Germinal center (tissue), 1 donor: ENCODE data around the gene B3GALT4.
A peak's percentile ranks its signal among the peaks of the same experiment; 100 is the strongest.
"Not testable (repeated sequence)": the region's sequence is repeated elsewhere in the genome, so short reads cannot be mapped to it uniquely, and the experiment has no call there.

ENCODE experiments used
- DNase-seq: peaks from one replicate; pipeline ENCODE4 v3.0.0; 2012; ENCODE audit warnings: mixed read lengths, low spot score

Gene B3GALT4

DNA sequence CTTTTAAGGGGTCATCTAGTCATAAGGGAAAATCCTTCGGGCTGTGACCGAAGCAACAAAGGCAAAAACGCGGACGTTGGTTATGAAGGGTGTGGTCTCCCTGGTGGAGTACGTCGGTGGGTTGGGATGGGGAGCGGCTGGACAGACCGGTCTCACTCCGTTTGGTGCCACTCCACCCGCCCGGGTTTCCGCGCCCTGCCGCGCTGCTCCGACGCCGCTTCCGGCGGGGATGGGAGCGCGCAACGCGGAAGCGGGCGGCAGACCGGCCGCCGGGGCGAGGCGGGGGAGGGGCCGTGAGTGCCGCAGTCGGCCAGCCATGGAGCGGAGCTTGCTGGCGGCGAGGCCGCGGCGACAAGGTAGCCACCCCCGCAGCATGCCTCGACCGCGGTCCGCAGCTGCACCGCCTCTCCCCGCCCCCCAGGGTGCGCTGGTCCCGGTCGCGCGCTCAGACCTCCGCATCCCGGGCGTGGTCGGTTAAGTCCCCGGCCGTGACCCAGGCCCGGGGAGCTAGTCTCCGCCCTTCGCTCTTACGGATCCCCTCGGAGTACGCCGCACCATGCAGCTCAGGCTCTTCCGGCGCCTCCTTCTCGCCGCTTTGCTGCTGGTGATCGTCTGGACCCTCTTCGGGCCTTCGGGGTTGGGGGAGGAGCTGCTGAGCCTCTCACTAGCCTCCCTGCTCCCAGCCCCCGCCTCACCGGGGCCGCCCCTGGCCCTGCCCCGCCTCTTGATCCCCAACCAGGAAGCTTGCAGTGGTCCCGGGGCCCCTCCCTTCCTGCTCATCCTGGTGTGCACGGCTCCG, at the start of gene B3GALT4:
Gene B3GALT4 (plus strand): TSS at position 260 of the 799 bp plus-strand sequence. CDS start 297 bp downstream, at position 557.
- DNase-seq, result peak; percentile 83

GRCh38 chr6:33235221-33235634, 41.7 kb upstream of the B3GALT4 start:
- no peak for DNase-seq

DNA sequence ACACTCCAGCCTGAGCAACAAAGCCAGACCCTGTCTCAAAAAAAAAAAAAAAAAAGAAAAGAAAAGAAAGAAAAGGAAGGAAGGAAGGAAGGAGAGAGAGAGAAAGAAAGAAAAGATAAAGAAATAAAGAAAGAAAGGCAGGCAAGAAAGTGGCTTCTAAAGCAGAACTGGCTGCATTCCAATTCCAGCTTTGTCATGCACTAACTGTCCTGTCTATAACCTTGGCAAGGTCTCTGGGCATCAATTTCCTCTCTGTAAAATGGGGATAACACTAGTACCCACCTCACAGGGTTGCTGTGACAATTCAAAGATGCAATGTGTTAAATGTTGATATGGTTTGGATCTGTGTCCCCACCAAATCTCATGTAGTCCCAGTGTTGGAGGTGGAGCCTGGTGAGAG, 40.6 kb upstream of the B3GALT4 start:
- no peak for DNase-seq

DNA sequence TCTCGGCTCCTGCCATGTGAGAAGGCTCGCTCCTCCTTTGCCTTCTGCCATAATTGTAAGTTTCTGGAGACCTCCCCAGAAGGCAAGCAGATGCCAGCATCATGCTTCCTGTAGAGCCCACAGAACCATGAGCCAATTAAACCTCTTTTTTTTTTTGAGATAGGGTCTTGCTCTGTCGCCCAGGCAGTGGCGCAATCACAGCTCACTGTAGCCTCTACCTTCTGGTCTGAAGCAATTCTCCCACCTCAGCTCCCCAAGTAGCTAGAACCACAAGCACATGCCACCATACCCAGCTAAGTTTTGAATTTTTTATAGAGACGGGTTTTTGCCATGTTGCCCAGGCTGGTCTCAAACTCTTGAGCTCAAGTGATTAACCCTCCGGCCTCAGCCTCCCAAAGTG, 40.1 kb upstream of the B3GALT4 start:
- DNase-seq, result no peak

GRCh38 chr6:33237741-33238140, 39.2 kb upstream of the B3GALT4 start:
- no peak for DNase-seq

GRCh38 chr6:33241968-33242367, 35.0 kb upstream of the B3GALT4 start:
- no peak for DNase-seq

DNA sequence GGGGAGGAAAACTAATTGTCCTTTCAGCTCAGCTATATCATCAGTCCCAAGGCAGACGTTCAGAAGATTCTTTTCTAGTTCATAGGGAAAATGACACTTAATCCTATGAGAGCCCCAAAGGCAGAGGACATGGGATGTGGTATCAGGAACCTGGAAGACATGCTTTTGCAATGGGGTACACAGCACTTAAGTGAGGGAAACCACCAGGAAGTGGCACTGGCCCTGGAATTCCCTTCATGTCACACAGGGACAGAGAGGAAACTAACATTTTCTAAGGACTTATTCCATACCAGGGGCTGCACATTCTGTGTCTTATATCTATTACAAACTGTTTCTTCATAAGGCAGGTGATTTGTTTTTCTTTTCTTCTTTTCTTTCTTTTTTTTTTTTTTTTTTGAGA, 33.4 kb upstream of the B3GALT4 start:
- no peak for DNase-seq

- peak; percentile 80 for DNase-seq
These were observed 28.8 kb upstream of the B3GALT4 start for GRCh38 chr6:33247977-33248642.

- DNase-seq, result peak; percentile 26
These were observed 28.3 kb upstream of the B3GALT4 start for GRCh38 chr6:33248643-33248931.

DNA sequence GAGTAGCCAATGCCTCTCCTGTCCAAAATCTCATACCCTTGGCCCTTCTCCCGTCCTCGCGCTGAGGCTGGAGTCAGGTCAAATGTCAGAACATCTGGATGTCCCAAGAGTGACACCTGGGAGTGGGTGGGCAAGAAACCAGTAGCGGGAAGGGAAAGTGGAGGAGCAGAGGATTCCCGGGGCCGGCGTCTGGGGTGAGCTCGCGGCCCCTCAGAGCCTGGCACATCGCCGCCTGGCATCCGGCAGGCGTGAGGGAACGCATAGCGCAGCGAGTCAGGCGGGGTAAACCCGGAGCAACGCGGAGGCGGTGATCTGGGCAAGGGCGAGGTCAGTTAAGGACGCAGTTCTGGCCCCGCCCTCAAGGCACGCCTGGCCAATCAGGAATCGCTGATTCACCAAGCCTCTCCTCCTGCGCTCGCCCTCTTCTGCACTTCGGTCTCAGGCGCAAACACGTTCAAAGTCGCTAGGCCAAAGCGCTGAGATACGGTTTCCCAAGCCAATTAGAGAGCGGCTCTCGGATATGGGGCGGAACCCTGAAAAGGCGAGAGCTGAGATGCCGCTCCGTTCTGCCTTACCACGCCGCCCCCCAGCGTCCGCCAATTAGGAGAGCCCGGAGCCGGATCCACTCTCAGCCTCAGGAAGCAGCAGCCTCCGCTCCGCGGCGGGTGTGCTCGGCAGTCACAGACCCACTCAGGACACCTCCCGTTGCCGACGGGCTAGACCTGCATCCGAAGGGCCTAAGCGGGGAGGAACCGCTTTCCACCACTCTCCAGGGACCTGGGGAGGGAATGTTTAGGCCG, 27.8 kb upstream of the B3GALT4 start:
- peak; percentile 90 for DNase-seq

GRCh38 chr6:33249732-33250630, 26.9 kb upstream of the B3GALT4 start:
- DNase-seq, result no peak

DNA sequence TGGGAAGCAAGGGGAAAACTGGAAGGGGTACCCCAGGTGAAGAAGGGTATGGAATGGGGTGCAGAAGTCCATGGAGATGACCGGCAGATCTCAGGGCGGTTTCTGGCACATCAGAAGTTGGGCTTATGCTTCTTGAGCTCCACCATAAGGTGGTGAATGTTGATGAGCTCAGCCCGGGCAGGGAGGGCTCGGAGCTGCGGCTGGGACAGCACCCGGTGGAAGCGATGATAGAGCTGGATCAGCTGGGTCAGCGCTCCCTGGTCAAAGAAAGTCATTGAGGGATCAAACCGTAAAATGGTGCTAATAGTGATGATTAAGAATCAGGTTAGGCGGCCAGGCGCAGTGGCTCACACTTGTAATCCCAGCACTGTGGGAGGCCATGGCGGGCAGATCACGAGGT, 26.2 kb upstream of the B3GALT4 start:
- DNase-seq, result no peak

DNA sequence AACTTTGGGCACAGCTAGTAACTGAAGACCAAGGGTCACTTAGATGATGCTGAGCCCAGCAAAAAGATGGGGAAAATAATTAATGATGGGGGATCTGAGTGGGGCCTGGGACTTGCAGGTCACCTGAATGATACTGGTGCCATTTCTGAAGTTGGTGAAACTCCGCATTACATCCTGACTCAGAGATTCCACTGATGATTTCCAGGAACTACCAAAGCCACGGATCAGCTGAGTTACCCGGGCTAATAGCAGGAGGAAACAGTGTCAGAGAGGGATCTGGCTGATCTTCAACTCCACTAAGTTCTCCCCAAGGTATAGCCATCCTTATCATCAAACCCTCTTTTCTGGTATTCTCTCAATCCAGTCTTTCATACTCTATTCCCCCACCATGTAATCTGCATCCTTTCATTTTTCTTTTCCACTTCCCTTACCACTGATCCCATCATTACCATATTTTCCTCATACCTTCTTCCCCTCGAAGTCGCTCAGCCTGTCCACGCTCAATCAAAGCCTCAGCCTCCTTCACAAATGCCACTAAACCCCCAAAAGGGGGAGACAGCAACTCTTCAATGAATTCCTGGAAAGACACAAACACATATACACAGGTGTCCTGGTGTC, 25.4 kb upstream of the B3GALT4 start:
- DNase-seq, result no peak

DNA sequence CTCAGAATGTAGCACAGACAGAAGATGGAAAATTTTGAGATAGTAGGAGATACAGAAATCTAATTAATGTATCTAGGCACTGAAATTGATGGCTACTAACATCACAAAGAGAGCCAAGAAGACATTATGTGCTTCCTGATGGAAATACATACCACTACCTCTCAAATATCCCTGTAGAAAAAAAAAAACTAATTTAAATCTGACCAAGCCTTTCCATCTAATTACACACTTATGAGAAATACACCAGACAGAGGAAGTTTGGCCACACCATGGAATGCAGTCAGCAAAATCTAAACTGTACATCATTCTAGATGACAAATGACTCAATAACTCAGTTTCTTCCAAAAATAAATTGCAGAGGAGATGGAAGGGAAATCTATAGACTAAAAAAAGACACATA, 24.2 kb upstream of the B3GALT4 start:
- no peak for DNase-seq

DNA sequence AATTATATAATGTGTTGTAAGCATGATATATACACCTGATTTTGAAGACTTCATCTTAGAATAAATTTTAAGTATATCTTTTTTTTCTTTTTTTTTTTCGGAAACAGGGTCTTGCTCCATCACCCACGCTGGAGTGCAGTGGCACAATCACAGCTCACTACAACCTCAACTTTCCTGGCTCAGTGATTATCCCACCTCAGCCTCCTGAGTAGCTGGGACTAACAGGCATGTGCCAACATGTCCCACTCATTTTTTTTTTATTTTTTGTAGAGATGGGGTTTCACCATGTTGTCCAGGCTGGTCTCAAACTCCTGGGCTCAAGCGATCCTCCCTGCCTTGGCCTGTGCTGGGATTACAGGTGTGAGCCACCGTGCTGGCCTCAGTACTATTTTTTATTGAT, 22.3 kb upstream of the B3GALT4 start:
- DNase-seq, result no peak

DNA sequence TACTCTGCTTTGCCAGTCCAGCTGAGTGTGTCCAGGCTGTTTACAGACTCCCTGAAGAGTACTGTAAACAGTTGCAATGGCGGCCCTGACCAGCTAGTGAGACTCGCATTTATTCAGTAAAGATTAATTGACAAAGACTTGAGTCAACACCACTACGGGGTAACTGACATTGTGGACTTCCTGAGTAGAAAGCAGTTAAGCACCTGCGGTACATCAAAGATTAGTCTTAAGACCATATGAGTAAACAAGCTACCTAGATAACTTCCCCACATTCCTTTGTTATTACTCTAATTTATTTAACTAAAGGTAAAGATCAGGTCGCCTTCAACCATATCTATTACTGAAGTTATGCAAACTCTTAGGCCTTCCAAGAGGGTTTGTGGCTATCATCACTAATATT, 17.9 kb upstream of the B3GALT4 start:
- no peak for DNase-seq

DNA sequence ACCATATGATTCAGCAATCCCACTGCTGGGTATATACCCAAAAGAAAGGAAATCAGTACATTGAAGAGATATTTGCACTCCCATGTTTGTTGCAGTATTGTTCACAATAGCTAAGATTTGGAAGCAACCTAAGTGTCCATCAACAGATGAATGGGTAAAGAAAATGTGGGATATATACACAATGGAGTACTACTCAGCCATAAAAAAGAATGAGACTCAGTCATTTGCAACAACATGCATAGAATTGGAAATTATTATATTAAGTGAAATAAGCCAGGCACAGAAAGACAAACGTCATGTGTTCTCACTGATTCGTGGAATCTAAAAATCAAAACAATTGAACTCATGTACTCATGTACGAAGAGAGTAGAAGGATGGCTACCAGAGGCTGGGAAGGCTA, 14.4 kb upstream of the B3GALT4 start:
- not testable (repeated sequence) for DNase-seq

- DNase-seq, result no peak
These were observed 12.9 kb upstream of the B3GALT4 start for GRCh38 chr6:33264015-33264414.

DNA sequence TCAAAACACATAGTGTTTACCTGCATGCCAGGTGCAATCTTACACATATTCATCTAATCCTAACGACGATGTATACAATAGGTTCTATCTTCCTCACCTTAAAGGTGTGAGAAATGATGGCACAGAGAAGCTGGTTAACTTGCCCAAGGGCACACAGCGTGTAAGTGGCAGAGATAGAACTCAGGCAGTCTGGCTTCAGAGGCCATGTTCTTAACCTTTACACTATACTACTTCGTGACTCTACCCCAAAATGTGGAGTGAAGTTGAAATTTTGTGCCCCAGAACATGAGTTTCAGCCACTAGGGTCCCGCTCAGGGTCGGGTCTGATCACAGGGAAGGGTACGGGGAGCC, 5.8 kb upstream of the B3GALT4 start:
- no peak for DNase-seq

DNA sequence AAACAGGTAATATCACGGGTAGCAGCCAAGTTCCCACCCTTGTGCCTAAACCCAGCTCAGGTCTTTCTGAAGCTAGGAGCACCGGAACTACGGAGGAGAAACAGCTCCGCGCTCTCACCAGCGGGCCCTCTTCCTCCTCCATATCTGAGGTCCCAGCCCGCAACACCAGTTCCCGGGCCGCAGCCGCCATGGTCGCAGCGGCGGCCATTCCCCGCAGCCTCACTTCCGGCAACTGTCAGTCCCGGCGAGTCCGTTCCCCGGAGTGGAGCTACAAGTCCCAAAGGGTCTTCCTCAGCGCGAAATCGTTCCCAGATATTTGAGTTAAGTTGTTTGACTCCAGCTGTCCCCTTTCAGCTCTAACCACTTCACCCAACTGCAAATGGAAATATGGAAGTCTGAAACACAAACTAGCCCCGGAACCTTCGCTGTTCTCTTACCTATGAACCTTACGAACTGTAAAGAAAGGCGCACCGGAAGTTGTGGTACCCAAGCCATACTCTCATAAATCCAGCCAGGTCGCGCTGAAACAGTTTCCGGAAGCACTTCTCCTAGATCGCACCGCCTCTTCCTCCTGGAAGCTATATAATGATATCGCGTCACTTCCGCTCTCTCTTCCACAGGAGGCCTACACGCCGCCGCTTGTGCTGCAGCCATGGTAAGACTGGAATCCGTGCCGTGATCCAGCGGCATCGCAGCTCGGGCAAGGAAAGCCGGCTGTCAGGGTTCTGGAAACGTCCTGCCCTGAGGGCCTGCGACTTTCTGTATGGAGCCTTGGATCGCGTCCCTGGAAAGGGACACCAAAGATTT, 5.3 kb upstream of the B3GALT4 start, which contains the start of the genes RPS18 and VPS52:
Gene RPS18 (plus strand): TSS at position 608 of the 807 bp plus-strand sequence. CDS start 45 bp downstream, at position 653.
Gene VPS52 (minus strand): TSS at position 409 of the 807 bp plus-strand sequence. CDS start 201 bp downstream, at position 208.
- peak; percentile 91 for DNase-seq
